ENCODE data around the gene MTG1.
"Not testable (repeated sequence)": the region's sequence is repeated elsewhere in the genome, so short reads cannot be mapped to it uniquely, and the experiment has no call there.

Gene MTG1

DNA sequence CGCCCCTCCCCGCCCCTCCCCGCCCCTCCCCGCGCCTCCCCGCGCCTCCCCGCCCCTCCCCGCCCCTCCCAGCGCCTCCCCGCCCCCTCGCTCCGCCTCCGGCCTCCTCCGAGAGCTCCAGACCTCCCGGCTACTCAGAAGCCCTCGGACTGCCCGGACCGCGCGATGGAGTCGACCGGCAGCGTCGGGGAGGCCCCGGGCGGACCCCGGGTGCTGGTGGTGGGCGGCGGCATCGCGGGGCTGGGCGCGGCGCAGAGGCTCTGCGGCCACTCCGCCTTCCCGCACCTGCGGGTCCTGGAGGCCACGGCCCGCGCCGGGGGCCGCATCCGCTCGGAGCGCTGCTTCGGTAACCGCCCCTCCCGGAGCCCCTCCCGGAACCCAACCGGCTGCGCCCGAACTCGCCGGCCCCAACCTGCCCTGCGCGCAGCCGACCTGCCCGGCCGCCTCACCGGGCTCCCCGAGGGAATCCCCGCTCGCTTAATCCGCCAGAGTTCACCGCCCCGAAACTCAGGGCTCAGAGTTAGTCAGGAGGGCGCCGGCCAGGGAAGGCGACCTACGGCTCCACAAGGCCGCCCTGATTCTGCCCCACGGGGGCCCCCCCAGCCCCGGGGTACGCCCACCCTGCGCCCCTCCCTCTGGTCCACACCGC, 14.7 kb upstream of the MTG1 start, which contains the start of gene PAOX:
Gene PAOX, plus strand, starts transcription at position 111 of the 649 bp plus-strand sequence. Its CDS starts 55 bp downstream, at position 166.
- peak; percentile 63 to 88 (median 80) for DNase-seq

DNA sequence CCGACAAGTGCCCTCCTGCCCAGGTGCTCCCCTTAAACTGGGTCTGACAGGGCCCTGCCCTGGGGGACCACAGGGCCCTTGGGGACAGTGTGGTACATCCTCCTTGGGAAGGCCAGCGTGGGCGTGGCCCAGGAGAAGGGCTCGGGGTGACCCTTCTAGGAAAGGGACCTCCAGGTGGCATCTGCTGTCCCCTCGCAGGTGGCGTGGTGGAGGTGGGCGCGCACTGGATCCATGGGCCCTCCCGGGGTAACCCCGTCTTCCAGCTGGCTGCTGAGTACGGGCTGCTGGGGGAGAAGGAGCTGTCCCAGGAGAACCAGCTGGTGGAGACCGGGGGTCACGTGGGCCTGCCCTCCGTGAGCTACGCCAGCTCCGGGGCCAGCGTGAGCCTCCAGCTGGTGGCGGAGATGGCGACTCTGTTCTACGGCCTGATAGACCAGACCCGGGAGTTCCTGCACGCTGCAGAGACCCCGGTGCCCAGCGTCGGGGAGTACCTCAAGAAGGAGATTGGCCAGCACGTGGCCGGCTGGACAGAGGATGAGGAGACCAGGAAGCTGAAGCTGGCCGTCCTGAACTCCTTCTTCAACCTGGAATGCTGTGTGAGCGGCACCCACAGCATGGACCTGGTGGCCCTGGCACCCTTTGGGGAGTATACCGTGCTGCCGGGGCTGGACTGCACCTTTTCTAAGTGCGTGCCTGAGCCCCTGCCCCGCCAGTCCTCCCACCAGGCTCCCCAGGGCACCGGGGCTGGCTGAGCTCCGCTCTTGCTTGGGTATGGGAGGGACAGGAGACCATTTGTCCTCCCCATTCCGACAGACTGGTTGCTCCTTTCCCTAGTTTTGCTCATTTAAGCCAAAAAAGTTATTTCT, 13.9 kb upstream of the MTG1 start:
- peak in 1 of 4 experiments; percentile 29 for DNase-seq

DNA sequence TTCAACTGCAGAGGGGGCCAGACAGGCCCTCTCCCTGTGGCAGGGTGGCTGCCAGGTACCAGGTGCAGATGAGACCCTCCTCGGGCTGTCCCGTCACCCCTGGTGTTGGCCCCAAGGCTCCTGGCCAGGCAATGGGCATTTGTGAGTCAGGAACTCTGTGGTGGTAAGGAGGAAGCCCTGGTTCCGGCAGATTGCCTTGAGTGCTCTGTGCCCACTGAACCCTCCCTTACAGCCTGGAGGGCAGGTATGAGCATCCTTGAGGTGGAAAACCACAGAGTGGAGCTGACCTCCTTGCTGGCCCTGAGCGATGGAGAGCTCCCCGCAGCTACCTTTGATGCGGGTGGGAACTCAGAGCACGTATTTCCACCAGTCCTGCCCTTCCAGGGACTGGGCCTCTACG, 12.9 kb upstream of the MTG1 start:
- no peak for DNase-seq

DNA sequence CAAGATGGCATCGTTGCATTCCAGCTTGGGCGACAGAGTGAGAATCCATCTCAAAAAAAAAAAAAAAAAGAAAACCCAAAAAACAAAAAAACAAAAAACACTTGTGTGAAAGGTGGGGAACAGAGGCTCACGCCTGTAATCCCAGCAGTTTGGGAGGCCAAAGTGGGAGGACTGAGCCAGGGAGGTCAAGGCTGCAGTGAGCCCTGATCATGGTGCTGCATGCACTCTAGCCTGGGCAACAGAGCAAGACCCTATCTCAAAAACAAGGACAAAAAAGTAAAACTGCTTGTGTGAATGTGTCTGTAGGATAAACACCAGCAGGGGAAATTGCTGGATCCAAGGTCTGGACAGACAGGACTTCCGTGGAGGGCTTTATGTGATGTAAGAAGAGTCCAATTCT, 10.4 kb upstream of the MTG1 start:
- no peak for DNase-seq

DNA sequence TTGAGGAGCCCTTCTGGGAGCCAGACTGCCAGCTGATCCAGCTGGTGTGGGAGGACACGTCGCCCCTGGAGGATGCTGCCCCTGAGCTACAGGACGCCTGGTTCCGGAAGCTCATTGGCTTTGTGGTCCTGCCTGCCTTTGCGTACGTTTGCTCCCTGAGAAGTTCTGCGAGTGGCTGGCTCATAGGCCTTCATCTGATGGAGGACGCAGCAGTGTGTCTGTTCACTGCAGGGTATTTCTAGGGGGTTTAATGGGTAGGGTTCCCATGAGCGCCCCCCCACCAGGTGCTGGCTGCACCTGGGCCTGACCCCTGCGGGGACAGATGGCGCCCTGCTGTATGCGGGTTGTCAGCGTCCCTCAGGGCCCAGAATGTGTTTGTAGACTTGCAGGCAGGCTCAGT, 9.9 kb upstream of the MTG1 start:
- DNase-seq = no peak

DNA sequence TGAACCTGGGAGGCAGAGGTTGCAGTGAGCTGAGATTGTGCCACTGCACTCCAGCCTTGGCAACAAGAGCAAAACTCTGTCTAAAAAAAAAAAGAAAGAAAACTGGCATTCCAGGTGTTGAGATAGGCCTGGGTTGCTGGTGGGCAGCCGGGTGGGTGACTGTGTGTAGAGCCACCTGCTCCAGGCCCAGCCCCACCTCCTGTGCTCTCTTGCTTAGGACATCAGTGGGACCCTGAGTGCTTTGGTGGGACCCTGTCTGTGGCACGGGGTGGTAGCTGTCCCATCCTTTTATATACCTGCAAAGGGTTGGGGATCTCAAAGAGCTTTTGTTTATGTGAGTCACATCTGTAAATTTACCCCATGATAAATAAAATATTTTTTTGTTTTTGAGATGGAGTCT, 8.7 kb upstream of the MTG1 start:
- DNase-seq = no peak

DNA sequence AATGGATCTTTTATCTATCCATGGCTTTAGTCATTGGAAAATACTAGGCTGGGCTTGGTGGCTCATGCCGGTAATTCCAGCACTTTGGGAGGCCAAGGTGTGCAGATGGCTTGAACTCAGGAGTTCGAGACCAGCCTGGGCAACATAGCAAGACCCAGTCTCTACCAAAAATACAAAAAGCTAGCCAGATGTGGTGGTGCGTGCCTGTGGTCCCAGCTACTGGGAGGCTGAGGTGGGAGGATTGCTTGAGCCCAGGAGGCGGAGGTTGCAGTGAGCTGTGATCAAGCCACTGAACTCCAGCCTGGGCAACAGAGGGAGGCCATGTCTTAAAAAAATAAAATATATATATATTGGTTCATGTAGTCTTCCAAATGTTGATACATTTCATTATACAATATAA, 7.0 kb upstream of the MTG1 start:
- not testable (repeated sequence) for DNase-seq

DNA sequence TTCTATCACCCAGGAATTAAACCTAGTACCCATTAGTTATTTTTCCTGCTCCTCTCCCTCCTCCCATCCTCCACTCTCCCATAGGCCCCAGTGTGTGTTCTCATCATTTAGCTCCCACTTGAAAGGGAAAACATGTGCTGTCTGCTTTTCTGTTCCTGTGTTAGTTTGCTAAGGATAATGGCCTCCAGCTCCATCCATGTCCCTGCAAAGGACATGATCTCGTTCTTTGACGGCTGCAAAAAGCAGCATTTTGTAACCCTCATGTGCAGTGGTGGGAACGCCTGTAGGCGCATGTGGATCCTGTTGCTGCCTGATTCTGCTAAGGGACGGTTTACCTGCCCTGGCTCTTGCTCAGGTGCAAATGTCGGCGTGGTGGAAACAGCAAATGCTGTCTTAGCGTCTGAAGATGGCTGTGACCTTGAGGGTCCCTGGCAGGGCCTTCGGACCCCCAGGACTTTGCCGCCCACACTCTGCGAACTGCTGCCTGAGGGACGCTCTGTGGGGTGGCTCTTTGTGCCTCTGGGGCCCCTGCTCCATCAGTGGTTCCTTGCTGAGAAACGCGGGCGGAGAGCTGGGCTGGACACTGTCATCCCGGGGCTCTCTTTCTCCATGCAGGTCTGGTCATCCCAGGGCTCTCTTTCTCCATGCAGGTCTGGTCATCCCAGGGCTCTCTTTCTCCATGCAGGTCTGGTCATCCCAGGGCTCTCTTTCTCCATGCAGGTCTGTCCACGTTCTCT, 5.6 kb upstream of the MTG1 start:
- DNase-seq = peak in 2 of 4 experiments; percentile 16 to 21

DNA sequence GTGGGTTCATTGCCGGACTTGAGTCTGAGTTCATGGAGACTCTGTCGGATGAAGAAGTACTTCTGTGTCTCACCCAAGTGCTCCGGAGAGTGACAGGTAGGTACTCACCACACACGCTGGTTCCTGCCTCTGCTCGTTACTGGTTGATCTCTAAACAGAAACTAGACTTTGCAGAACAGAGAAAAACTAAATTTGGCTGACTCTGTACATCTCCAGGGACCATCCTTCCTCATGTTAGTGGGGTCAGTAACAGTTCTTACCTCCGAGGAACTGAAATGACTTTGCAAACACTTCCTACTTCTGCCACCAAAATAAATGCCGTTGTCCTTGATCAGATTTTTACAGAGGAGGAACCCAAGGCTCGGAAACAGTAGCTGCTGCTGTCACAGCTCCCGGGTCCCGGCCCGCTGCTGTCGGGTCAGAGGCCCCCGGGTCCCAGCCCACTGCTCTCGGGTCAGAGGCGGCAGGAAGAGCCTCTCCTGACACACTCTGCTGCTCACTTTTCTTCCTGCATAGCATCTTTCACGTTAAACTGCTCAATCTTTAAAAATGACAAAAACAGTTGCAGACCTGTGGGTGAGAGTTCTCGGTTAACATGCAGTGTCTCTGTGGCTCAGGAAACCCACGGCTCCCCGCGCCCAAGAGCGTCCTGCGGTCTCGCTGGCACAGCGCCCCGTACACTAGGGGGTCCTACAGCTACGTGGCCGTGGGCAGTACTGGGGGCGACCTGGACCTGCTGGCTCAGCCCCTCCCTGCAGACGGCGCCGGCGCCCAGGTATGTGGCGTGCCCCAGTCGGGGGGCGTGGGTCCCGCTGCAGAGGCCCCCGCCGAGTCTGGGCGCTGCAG, 4.8 kb upstream of the MTG1 start:
- peak in 3 of 4 experiments; percentile 17 to 62 (median 42) for DNase-seq

DNA sequence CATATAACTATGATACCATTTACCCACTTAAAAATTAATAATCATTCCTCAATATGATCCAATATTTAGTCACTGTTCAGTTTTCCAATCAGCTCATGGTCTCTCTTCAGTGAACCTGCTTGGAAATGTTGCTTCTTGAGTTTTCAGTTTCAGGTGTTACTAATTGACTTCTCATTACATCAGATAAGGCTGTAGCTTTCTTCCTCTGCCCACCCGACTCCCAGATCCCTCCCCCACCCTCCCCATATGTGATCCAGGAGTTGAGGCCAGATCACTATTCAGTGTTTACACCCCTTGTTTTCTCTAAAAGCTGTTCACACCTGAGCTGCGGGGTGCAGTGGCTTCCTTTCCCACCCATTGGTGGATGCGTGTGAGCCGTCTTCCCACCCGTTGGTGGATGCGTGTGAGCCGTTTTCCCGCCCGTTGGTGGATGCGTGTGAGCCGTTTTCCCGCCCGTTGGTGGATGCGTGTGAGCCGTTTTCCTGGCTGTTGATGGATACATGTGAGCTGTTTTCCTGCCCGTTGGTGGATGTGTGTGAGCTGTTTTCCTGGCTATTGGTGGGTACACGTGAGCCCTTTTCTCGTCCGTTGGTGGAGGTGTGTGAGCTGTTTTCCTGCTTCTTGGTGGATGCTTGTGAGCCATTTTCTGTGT, 3.2 kb upstream of the MTG1 start:
- DNase-seq = no peak

DNA sequence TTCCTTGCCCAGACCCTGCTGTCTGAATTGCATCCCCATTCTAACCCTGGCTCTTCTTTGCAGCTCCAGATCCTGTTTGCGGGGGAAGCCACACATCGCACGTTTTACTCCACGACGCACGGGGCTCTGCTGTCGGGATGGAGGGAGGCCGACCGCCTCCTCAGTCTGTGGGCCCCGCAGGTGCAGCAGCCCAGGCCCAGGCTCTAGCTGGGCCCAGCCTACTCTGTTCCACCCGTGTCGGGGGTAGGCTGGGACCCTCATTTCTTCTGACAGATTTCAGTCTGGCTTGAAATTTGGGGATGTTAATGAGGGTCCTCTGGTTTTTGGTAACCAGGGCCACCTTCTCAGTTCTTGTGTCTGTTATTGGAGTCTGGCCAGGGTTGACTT, 2.7 kb upstream of the MTG1 start:
- DNase-seq = no peak

DNA sequence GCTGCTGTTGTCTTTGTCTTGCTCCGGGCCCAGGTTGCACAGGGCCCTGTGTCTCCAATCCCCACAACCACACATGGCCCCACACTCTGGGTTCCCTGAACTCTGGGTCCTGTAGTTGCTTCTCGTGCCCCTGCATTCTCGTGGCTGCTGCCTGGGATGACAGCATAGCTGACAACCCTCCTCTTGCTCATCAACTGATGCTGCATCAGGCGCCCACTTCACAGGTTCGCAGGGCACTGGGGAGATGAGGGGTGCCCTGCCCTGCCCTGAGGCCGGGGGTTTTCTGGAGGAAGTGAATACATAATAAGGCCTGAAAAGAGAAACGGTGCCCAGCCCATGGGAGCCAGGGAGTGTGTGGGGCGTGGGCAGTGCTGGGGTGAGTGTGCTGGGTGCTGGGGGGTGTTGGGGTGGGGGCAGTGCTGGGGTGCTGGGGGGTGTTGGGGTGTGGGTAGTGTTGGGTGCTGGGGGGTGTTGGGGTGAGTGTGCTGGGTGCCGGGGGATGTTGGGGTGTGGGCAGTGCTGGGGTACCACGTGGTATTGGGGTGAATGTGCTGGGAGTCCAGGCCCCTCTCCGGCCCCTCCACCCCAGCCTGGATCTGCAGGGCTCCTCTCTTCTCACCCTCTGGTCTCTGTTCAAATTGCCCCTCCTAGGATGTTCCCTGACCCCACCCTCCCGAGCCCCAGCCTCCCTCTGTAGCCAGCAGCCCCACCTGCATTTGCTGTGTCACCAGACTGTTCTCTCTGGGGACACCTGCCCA, 2.0 kb upstream of the MTG1 start:
- DNase-seq = peak in 1 of 4 experiments; percentile 12

DNA sequence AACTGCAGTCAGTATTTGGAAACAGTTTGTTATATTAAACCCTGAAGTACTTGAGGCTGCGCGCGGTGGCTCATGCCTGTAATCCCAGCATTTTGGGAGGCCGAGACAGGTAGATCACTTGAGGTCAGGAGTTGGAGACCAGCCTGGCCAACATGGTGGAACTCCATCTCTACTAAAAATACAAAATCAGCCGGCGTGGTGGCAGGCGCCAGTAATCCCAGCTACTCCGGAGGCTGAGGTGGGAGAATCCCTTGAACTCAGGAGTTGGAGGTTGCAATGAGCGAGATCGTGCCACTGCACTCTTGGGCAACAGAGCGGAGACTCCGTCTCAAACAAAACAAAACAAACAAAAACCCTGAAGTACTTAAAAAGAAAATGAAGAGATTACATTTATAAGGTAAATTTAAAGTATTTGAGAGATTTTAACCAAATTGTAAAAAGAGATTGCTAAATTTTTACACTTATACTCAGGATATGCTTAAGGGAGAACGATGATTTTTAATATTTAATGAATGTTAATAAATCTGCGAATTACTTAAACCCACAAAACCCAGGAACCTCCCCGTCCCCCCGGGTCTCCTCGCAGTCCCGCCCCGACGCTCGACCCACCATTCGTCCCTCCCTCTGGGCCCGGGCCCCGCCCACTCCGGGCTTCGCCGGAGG, 425 bp upstream of the MTG1 start:
- DNase-seq = peak in 1 of 4 experiments; percentile 8

DNA sequence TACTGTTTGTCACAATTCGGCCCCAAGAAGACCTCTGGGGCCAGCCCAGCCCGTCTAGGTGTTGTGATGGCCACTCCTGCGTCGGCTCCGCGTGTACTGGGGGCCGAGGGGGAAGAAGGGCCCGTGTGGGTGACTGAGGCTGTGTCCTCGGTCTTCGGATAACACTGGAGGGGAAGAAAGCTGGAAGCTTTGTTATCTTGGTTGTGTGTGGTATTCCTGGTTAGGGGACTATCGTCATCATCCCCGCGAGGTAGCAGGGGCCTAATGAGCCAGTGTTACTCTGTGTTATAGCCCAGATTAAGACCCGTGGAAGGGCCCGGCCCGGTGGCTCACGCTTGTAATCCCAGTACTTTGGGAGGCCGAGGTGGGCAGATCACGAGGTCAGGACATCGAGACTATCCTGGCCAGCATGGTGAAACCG, 854 bp downstream of the MTG1 start:
- peak; percentile 14 to 57 (median 35) for DNase-seq

DNA sequence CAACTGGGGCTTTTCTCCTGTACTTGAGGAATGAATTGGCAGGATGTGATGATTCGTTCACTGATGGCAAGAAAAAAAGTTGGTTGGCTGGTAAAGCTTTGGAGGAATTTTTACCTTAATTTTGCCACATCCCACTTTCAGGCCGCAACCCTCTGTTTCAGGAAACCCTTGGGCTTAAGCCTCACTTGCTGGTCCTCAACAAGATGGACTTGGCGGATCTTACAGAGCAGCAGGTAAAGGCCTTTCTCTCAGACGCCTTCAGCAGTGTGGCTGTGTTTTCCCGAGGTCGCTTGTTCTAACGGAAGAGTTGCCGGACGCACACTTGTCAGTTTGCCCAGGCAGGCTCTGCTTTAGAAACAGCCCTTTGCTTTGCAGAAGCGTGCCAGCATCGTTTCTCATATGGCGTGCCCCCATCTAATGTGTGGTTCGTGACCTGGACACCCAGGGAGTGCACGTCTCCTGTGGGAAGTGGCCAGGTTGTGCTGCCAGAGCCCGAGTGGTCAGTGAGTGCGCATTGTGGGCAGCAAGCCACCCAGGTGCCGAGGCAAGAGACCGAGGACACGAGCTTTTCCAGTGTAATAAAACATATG, 2.2 kb downstream of the MTG1 start:
- DNase-seq = no peak

DNA sequence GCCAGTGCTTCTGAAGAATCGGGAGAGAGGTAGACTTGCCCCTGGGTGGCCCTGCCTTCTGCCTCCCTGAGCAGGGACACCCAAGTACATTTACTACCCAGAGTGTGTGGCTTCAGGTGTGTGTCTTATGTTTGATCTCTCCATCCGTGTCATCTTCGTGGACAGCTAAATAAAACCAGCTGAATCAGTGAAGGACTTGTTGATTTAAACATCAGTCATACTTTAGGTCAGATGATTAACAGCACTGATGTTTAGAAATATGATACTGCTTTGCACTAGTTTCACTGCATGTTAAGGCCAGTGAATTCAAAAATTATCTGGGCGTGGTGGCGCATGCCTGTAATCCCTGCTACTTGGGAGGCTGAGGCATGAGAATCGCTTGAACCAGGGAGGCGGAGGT, 4.0 kb downstream of the MTG1 start:
- no peak for DNase-seq

DNA sequence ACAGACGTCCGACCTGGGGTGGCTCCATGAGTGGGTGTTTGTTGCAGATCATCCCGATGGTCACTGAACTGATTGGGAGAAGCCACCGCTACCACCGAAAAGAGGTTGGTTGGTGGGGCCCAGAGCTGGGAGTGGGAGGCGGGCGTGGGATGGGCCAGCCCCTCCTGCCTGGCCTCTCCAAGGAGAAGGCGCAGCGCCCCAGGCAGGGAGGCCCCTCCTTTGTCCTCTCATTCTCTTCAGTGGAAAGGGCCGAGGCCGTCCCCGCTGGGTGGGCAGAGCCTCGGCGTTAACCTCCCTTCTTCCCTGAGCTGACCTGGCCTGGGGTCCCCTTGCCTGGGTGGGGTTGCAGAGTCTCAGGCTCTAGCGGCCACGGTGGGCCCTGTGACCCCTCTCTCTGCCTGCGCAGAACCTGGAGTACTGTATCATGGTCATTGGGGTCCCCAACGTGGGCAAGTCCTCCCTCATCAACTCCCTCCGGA, 5.2 kb downstream of the MTG1 start:
- DNase-seq = no peak

DNA sequence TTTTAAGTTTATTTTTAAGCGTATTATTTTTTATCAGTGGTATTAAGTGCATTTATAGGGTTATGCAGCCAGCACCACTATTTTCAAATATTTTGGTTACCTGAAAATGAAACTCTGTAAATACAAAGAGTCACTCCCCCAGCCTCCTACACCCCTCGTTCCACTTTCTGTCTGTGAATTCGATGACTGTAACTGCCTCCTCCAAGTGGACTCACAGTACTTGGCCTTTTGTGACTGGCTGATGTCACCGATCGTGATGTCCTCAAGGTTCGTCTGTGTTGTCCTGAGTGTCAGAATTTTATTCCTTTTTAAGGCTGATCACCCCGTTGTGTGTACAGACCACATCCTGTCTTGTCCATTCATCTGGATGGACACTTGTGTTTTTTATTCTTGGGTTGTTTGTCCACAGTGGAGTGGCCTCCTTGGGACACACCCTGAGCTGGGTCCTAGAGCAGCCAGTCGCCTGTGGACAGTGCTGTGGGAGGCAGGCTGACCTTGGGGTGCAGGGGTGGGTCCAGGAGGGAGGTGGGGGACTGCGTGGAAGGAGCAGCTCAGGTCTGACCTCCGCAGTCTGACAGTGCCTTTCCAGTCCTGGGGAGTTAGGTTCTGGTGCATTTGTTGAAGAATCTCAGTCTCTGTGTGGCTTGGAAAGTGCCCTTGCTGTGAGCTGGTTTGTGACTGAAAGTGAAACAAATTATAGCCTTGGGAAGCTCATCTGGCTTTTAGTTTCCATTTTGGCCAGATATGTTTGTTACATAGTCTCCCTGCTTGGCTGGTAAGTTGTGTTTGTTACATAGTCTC, 6.9 kb downstream of the MTG1 start:
- no peak for DNase-seq

DNA sequence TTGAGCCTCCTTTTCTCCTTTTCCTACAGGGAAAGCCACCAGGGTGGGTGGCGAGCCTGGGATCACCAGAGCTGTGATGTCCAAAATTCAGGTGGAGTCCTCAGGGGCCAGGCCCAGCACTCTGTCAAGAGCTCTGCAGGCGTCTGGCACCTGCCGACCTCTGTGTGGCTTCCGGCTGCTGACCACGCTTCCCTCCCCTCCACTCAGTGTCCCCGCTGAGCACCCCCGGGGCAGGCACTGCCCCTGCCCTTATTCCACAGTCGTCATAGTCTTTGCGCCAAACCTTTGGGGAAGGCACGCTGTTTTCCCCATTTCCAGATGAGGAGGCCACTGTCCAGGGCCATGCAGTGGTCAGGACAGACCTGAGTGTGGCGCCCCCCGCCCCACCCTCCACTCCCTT, 7.5 kb downstream of the MTG1 start:
- DNase-seq = no peak

All from suppressor macrophage (primary cell).